ENCODE results near the gene WDR26.

- no peak for TF ChIP-seq POLR2A (IDR thresholded peaks at IDR 0.05)
- TF ChIP-seq CTCF (IDR thresholded peaks at IDR 0.05), result no peak
These were observed 26.9 kb downstream of the WDR26 start for GRCh38 chr1:224407571-224408293.

All from testis (tissue), 2 donors.